Sigmoid colon (tissue), 7 donors: Measurements from ENCODE around the gene SORBS1. TPM values are rescaled to one million over a fixed set of nuclear protein-coding genes. Genes with fewer than 3 reads are reported as not detected.

Experiments used
- DNase-seq: peaks from one replicate; pipeline ENCODE4 v3.0.0-alpha.2; 2019
- H3K27ac ChIP-seq, 4 donors: fragments of 200-600 bp; sonication (generic); one replicate each; pipeline ENCODE4 v1.5.1; 2016 to 2019; ENCODE audit warnings: mild to moderate bottlenecking in 1 of 4
- H3K27me3 ChIP-seq, 3 donors: fragments of 200-600 bp; sonication (generic); one replicate each; pipeline ENCODE4 v1.5.1; 2019; ENCODE audit warnings: mild to moderate bottlenecking in 1 of 3
- H3K36me3 ChIP-seq, 4 donors: fragments of 200-600 bp; sonication (generic); one replicate each; pipeline ENCODE4 v1.5.1; 2016 to 2019
- H3K4me1 ChIP-seq, 4 donors: fragments of 200-600 bp; sonication (generic); one replicate each; pipeline ENCODE4 v1.5.1; 2017 to 2019
- H3K4me3 ChIP-seq, 4 donors: fragments of 200-600 bp; sonication (generic); one replicate each; pipeline ENCODE4 v1.5.1; 2017 to 2019; ENCODE audit warnings: mild to moderate bottlenecking in 2 of 4, moderate library complexity in 1 of 4
- H3K9me3 ChIP-seq, 4 donors: fragments of 200-600 bp in 3 of 4; sonication (generic) in 3 of 4; one replicate each; pipeline versions ENCODE4 v1.5.1 to v1.6.1; 2013 to 2019
- CTCF ChIP-seq, 4 experiments: fragments of 450-650 bp in 3 of 4; fragments of 200-600 bp in 1 of 4; IDR thresholded peaks; one replicate each; pipeline ENCODE4 v1.5.1; 2016 to 2019; ENCODE audit warnings: antibody characterized with exemption in 4 of 4, mild to moderate bottlenecking in 3 of 4, moderate library complexity in 2 of 4
- EP300 ChIP-seq, 4 donors: sonication (generic); formaldehyde crosslinking; IDR thresholded peaks; one replicate each; pipeline ENCODE4 v1.6.1; 2017; ENCODE audit warnings: antibody characterized with exemption in 4 of 4
- POLR2A ChIP-seq, 2 donors: fragments of 450-650 bp; IDR thresholded peaks; one replicate each; pipeline ENCODE4 v1.6.1; 2016; ENCODE audit warnings: antibody characterized with exemption in 2 of 2, mild to moderate bottlenecking in 2 of 2, moderate library complexity in 2 of 2
- POLR2AphosphoS5 ChIP-seq, 4 donors: sonication (generic); formaldehyde crosslinking; IDR thresholded peaks; one replicate each; pipeline ENCODE4 v1.6.1; 2017; ENCODE audit warnings: antibody characterized with exemption in 4 of 4
- WGBS, 2 donors: extraction: QIAGEN DNeasy Blood & Tissue Kit; methylation state at CpG; one replicate each; pipeline ENCODE4 v1.1.7; 2013; 5-methylcytosine and 5-hydroxymethylcytosine counted together
- intact Hi-C: fragments of 100-400 bp; cut with DNase I; formaldehyde crosslinking; loops from one replicate; pipeline ENCODE4 v1.15.1; 2023
- polyA plus RNA-seq, 3 donors: library from polyadenylated mRNA; stranded (reverse); fragments of 200-250 nt; gene quantifications; one replicate each; pipeline ENCODE4 v1.2.3, GENCODE V29; 2013
- total RNA-seq, 4 donors: library from RNA; depleted of rRNA; stranded (reverse); fragments of >200 nt; gene quantifications; one replicate each; pipeline ENCODE4 v1.1.0, GENCODE V29; 2016
- donor health status: healthy with polysubstance abuse.
- donor health status: Bipolar disorder and iron deficiency.
- donor health status: healthy.

Gene SORBS1
- total and polyA plus RNA-seq, 7 donors = 8.1 to 1,403 (median 664) TPM

GRCh38 chr10:95295031-95295755 lies 266.0 kb downstream of the SORBS1 start:
- 4 to 6% methylated on average over 39 of the region's 39 CpGs for WGBS, 2 donors
- DNase-seq = peak; percentile 69
- no peak for TF ChIP-seq POLR2AphosphoS5 (IDR thresholded peaks at IDR 0.05)
- no peak for TF ChIP-seq POLR2A (IDR thresholded peaks at IDR 0.05)
- no peak for TF ChIP-seq CTCF (IDR thresholded peaks at IDR 0.05)
- TF ChIP-seq EP300 (IDR thresholded peaks at IDR 0.05) = no peak
- Histone ChIP-seq H3K27ac (peak overlapping the region in 1 of 4 donors; percentile 5), H3K27me3 (peaks cover 0 to 21% (median 2%) of the 10 kb centered on the region in 3 donors), H3K4me3 (peak overlapping the region; percentile 6 to 39 (median 25)), H3K4me1 (peaks cover 0 to 26% (median 7%) of the 10 kb centered on the region in 4 donors), H3K36me3 (no peaks in the 10 kb centered on the region), H3K9me3 (no peaks in the 10 kb centered on the region)
- intact Hi-C loops = no loop called here

- peaks cover 0 to 40% (median 9%) of the 10 kb centered on the region in 4 donors for H3K4me1 ChIP-seq
- 44 to 66% methylated on average over 3 of the region's 3 CpGs for WGBS, 2 donors
- peaks cover 0 to 32% (median 5%) of the 10 kb centered on the region in 3 donors for H3K27me3 ChIP-seq
- DNase-seq = no peak
- no peaks in the 10 kb centered on the region for H3K36me3 ChIP-seq
- no peaks in the 10 kb centered on the region for H3K9me3 ChIP-seq
- TF ChIP-seq POLR2A (IDR thresholded peaks at IDR 0.05) (no peak), EP300 (IDR thresholded peaks at IDR 0.05) (no peak), CTCF (IDR thresholded peaks at IDR 0.05) (no peak), POLR2AphosphoS5 (IDR thresholded peaks at IDR 0.05) (no peak)
- intact Hi-C loops = loop anchor here (5.0 kb wide), 1 partner anchor 46 kb away; no protein-coding TSS in a partner anchor
- H3K27ac ChIP-seq = peak overlapping the region in 1 of 4 donors; percentile 46
- H3K4me3 ChIP-seq = no peak overlapping the region
Measured at GRCh38 chr10:95293631-95294030, 267.5 kb downstream of the SORBS1 start.

- 62 to 66% methylated on average over 19 of the region's 19 CpGs for WGBS, 2 donors
- intact Hi-C loops = loop anchor here (5.0 kb wide), 1 partner anchor 44 kb away; no protein-coding TSS in a partner anchor
- TF ChIP-seq EP300 (IDR thresholded peaks at IDR 0.05) (no peak), POLR2AphosphoS5 (IDR thresholded peaks at IDR 0.05) (no peak), CTCF (IDR thresholded peaks at IDR 0.05) (no peak), POLR2A (IDR thresholded peaks at IDR 0.05) (no peak)
- H3K9me3 ChIP-seq = no peaks in the 10 kb centered on the region
- H3K27ac ChIP-seq = peak overlapping the region; percentile 63 to 81 (median 73)
- no peaks in the 10 kb centered on the region for H3K36me3 ChIP-seq
- H3K27me3 ChIP-seq = peaks cover 0 to 29% (median 5%) of the 10 kb centered on the region in 3 donors
- no peak for DNase-seq
- H3K4me3 ChIP-seq = peak overlapping the region; percentile 19 to 86 (median 69)
- peaks cover 0 to 49% (median 9%) of the 10 kb centered on the region in 4 donors for H3K4me1 ChIP-seq
Measured at GRCh38 chr10:95291365-95292039, 269.7 kb downstream of the SORBS1 start.

- intact Hi-C loops = loop anchor here (5.0 kb wide), 1 partner anchor 43 kb away; no protein-coding TSS in a partner anchor
Measured at GRCh38 chr10:95290461-95291364, 270.5 kb downstream of the SORBS1 start, which contains the start of gene PDLIM1. TSS of gene PDLIM1 (minus strand) at chr10:95291003. CDS start at chr10:95290915, 88 bp downstream.

More at GRCh38 chr10:95290461-95291364, 270.5 kb downstream of the SORBS1 start, which contains the start of gene PDLIM1:
- WGBS, 2 donors = 1% methylated on average over 119 of the region's 119 CpGs
- no peaks in the 10 kb centered on the region for H3K36me3 ChIP-seq
- H3K27ac ChIP-seq = peak within 1 kb of the TSS; percentile 68 to 81 (median 75)
- H3K4me3 ChIP-seq = peak within 1 kb of the TSS; percentile 68 to 86 (median 70)
- TF ChIP-seq POLR2A (IDR thresholded peaks at IDR 0.05) = peak in 1 of 2 donors; percentile 56
- TF ChIP-seq EP300 (IDR thresholded peaks at IDR 0.05) = no peak
- peak; percentile 71 to 86 (median 80) for TF ChIP-seq POLR2AphosphoS5 (IDR thresholded peaks at IDR 0.05)
- peak in 2 of 4 experiments; percentile 18 to 32 for TF ChIP-seq CTCF (IDR thresholded peaks at IDR 0.05)
- DNase-seq = peak; percentile 82
- H3K27me3 ChIP-seq = peaks cover 0 to 23% (median 5%) of the 10 kb centered on the region in 3 donors
- no peaks in the 10 kb centered on the region for H3K9me3 ChIP-seq
- H3K4me1 ChIP-seq = peaks cover 0 to 50% (median 9%) of the 10 kb centered on the region in 4 donors
